ENCODE results near the gene NACC2. TPM values are rescaled to one million over a fixed set of nuclear protein-coding genes. Genes with fewer than 3 reads are reported as not detected.
"Not testable (repeated sequence)": the region's sequence is repeated elsewhere in the genome, so short reads cannot be mapped to it uniquely, and the experiment has no call there.

Gene NACC2
- total and polyA plus RNA-seq, 2 of the 8 experiments (the other 6 are each of a cell fraction or from before 2014, with no cell fraction given): 8.3 to 14.0 TPM

DNA sequence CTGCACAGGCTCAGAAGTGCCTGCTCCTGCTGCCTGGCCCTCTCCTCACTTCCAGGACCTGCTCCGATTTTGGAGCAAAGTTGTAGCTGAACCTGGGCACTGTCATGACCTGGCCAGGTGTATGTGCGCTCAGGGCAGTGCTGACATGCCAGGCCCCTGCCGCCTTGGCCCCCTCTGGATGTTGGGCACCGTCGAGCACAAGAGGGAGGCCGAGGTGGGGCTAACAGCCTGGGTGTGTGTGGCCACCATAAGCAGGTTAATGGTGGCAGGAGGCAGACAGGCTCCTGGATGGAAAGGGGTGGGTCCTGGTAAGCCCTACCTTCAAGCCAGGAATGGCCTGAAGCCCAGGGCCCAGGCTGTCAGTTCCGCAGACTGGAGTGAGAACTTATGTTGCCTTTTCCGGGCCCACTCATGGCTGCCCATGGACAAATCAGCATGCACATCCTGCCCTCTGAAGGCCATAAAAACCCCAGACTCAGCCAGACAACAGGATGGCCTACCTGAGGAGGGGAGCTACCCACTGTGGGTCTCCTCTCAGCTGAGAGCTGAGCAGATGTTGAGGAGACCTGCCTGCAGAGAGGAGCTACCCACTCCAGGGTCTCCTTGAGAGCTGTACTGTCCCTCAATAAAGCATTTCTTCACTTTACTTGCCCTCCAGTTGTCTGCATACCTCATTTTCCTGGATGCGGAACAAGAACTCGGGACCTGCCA, 66.2 kb downstream of the NACC2 start (continued):
- TF ChIP-seq POU5F1 (IDR thresholded peaks at IDR 0.05; ENCODE audit: low read depth, low read length) (no peak), JUND (IDR thresholded peaks at IDR 0.05; ENCODE audit: low read length) (no peak), SRF (IDR thresholded peaks at IDR 0.05; ENCODE audit: low read depth, low read length) (no peak), SIX5 (IDR thresholded peaks at IDR 0.05; ENCODE audit: low read depth, low read length) (no peak), SP1 (IDR thresholded peaks at IDR 0.05; ENCODE audit: low read depth, low read length) (no peak), CBX5 (IDR thresholded peaks at IDR 0.05; ENCODE audit: low read depth, low read length) (no peak), CTCF (IDR thresholded peaks at IDR 0.05; ENCODE audit: control extremely low read depth in 1 of 3, insufficient read depth in 1 of 3, low read depth in 1 of 3, low read length in 3 of 3) (no peak), POLR2AphosphoS5 (IDR thresholded peaks at IDR 0.05; ENCODE audit: low read depth, low read length) (no peak)

DNA sequence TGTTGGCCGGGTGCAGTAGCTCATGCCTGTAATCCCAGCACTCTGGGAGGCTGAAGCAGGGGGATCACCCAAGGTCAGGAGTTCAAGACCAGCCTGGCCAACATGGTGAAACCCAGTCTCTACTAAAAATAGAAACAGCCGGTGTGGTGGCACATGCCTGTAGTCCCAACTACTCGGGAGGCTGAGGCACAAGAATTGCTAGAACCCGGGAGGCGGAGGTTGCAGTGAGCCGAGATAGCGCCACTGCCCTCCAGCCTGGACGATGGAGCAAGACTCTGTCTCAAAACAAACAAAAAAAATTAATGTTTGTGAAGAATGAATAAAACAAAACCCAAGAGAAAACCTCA, 68.2 kb downstream of the NACC2 start:
- POLR2A ChIA-PET (ENCODE audit: partially characterized antibody); H2BK120ac ChIP-seq (replicated peaks; ENCODE audit: low read depth, low read length); H3K36me3 ChIP-seq (ENCODE audit: control insufficient read depth in 2 of 4, insufficient read depth in 4 of 4, low read length in 3 of 4); H3K27ac ChIP-seq (ENCODE audit: low read depth, low read length); H3K4me1 ChIP-seq (replicated peaks in 1 of 4; ENCODE audit: control insufficient read depth in 3 of 4, insufficient read depth in 4 of 4, low read length in 3 of 4); H3K56ac ChIP-seq (replicated peaks; ENCODE audit: insufficient read length, low read depth, low read length); H2BK20ac ChIP-seq (ENCODE audit: low read length); H3K4ac ChIP-seq (replicated peaks; ENCODE audit: insufficient read length, low read depth, low read length); H3K14ac ChIP-seq (ENCODE audit: insufficient read length); H2AFZ ChIP-seq (ENCODE audit: low read length); CTCF ChIA-PET (ENCODE audit: partially characterized antibody); DNase-seq (ENCODE audit: low read depth in 1 of 2, low spot score in 2 of 2); H4K8ac ChIP-seq (ENCODE audit: extremely low read depth, insufficient read depth, low read length); H2BK5ac ChIP-seq (ENCODE audit: low read depth, low read length); H3K23ac ChIP-seq (ENCODE audit: insufficient read length); H3K18ac ChIP-seq (ENCODE audit: extremely low read depth, low read length); H3K4me2 ChIP-seq (ENCODE audit: insufficient read depth in 1 of 2, low read depth in 2 of 2, low read length in 2 of 2); H2BK15ac ChIP-seq (ENCODE audit: low read length); H3K4me3 ChIP-seq (ENCODE audit: extremely low read depth in 1 of 4, insufficient read depth in 2 of 4, low read depth in 3 of 4, low read length in 4 of 4); FAIRE-seq; H3K79me2 ChIP-seq (ENCODE audit: control insufficient read depth in 1 of 2, insufficient read depth in 2 of 2, low read length in 2 of 2); H4K20me1 ChIP-seq (replicated peaks in 1 of 2; ENCODE audit: control insufficient read depth in 1 of 2, insufficient read depth in 2 of 2, low read length in 2 of 2); H3K23me2 ChIP-seq (ENCODE audit: low read depth, low read length); H4K91ac ChIP-seq (replicated peaks; ENCODE audit: insufficient read length, low read length); H3K27me3 ChIP-seq (replicated peaks in 1 of 4; ENCODE audit: control insufficient read depth in 3 of 4, extremely low read depth in 1 of 4, insufficient read depth in 3 of 4, low read length in 3 of 4); H2AK5ac ChIP-seq (ENCODE audit: low read depth, low read length); H3K9ac ChIP-seq (replicated peaks in 1 of 4; ENCODE audit: extremely low read depth in 1 of 4, low read depth in 3 of 4, low read length in 3 of 4); H2BK12ac ChIP-seq (ENCODE audit: low read depth, low read length); H4K5ac ChIP-seq (ENCODE audit: insufficient read length, low read depth, low read length): not testable (repeated sequence)
- peaks cover 12% of the 10 kb centered on the region for H3K79me1 ChIP-seq (ENCODE audit: low read depth, low read length)
- 90% methylated on average over 8 of the region's 8 CpGs; no CpG with 5 or more reads in 1 of the 2 experiments for WGBS, 2 experiments (ENCODE audit: extremely low coverage in 1 of 2, insufficient coverage in 1 of 2, insufficient read length in 1 of 2, insufficient replicate concordance in 2 of 2, low coverage in 1 of 2, low lambda C conversion rate in 2 of 2, missing lambda C conversion rate in 1 of 2)
- H3K9me3 ChIP-seq (ENCODE audit: insufficient read depth in 2 of 2, low read depth in 1 of 2, low read length in 1 of 2): peaks cover 2 to 12% of the 10 kb centered on the region in 2 experiments; a peak in 1 of 4 replicates
